ENCODE results near the gene S100A14. TPM values are rescaled to one million over a fixed set of nuclear protein-coding genes. Genes with fewer than 3 reads are reported as not detected.
"Not testable (repeated sequence)": the region's sequence is repeated elsewhere in the genome, so short reads cannot be mapped to it uniquely, and the experiment has no call there.

S100A14 gene
- total RNA-seq, result 0.13 and 0.51 TPM in 2 replicates

- no peak for DNase-seq (ENCODE audit: low read depth in 2 of 2)
Measured at GRCh38 chr1:153616144-153616916, at the start of gene S100A14. Gene S100A14 (minus strand): TSS chr1:153616325. CDS start chr1:153615858, 467 bp downstream.

- DNase-seq (ENCODE audit: low read depth in 2 of 2), result no peak
Measured at GRCh38 chr1:153663211-153663610, 47.1 kb upstream of the S100A14 start.

- DNase-seq (ENCODE audit: low read depth in 2 of 2), result no peak
Measured at GRCh38 chr1:153662269-153662668, 46.1 kb upstream of the S100A14 start.

GRCh38 chr1:153661111-153661708, 45.1 kb upstream of the S100A14 start:
- no peak for DNase-seq (ENCODE audit: low read depth in 2 of 2)

- no peak for DNase-seq (ENCODE audit: low read depth in 2 of 2)
Measured at GRCh38 chr1:153659656-153660055, 43.5 kb upstream of the S100A14 start.

GRCh38 chr1:153659175-153659534, 43.0 kb upstream of the S100A14 start:
- DNase-seq (ENCODE audit: low read depth in 2 of 2), result no peak

GRCh38 chr1:153658400-153659174, 42.5 kb upstream of the S100A14 start, which contains the start of gene SNAPIN:
Gene SNAPIN (plus strand): TSS chr1:153658703. CDS start chr1:153658744, 41 bp downstream.
- peak in 1 of 2 donors; percentile 67 for DNase-seq (ENCODE audit: low read depth in 2 of 2)

GRCh38 chr1:153655333-153655732, 39.2 kb upstream of the S100A14 start:
- DNase-seq (ENCODE audit: low read depth in 2 of 2), result no peak

- peak in 1 of 2 donors; percentile 8 for DNase-seq (ENCODE audit: low read depth in 2 of 2)
Measured at GRCh38 chr1:153652805-153653500, 36.8 kb upstream of the S100A14 start.

- no peak for DNase-seq (ENCODE audit: low read depth in 2 of 2)
Measured at GRCh38 chr1:153651771-153652170, 35.6 kb upstream of the S100A14 start.

- peak in 1 of 2 donors; percentile 23 for DNase-seq (ENCODE audit: low read depth in 2 of 2)
Measured at GRCh38 chr1:153649863-153650235, 33.7 kb upstream of the S100A14 start.

- no peak for DNase-seq (ENCODE audit: low read depth in 2 of 2)
Measured at GRCh38 chr1:153649137-153649862, 33.2 kb upstream of the S100A14 start.

- DNase-seq (ENCODE audit: low read depth in 2 of 2), result no peak
Measured at GRCh38 chr1:153648000-153648643, 32.0 kb upstream of the S100A14 start.

GRCh38 chr1:153647346-153647714, 31.2 kb upstream of the S100A14 start:
- DNase-seq (ENCODE audit: low read depth in 2 of 2), result no peak

- no peak for DNase-seq (ENCODE audit: low read depth in 2 of 2)
Measured at GRCh38 chr1:153646672-153647345, 30.7 kb upstream of the S100A14 start.

GRCh38 chr1:153643816-153644215, 27.7 kb upstream of the S100A14 start:
- no peak for DNase-seq (ENCODE audit: low read depth in 2 of 2)

- no peak for DNase-seq (ENCODE audit: low read depth in 2 of 2)
Measured at GRCh38 chr1:153643100-153643499, 27.0 kb upstream of the S100A14 start.

GRCh38 chr1:153642161-153642560, 26.0 kb upstream of the S100A14 start:
- no peak for DNase-seq (ENCODE audit: low read depth in 2 of 2)

- DNase-seq (ENCODE audit: low read depth in 2 of 2), result no peak
Measured at GRCh38 chr1:153640861-153641260, 24.7 kb upstream of the S100A14 start.

GRCh38 chr1:153640213-153640612, 24.1 kb upstream of the S100A14 start:
- not testable (repeated sequence) for DNase-seq (ENCODE audit: low read depth in 2 of 2)
